SU-DHL-6 (cell line): ENCODE measurements around the gene NEGR1.

Experiments used
- H2AFZ ChIP-seq: fragments of 200-600 bp; sonication (generic); 2 replicates; pipeline ENCODE4 v1.6.1; 2014; ENCODE audit warnings: low read depth, mild to moderate bottlenecking, moderate library complexity, mixed read lengths, antibody characterized with exemption, low read length; ENCODE audit not compliant: severe bottlenecking
- H3F3A ChIP-seq: fragments of 200-600 bp; shearing (Covaris generic); 2 replicates; pipeline ENCODE4 v1.6.0; 2016; ENCODE audit warnings: antibody characterized with exemption, mild to moderate bottlenecking; ENCODE audit not compliant: insufficient read depth
- H3K27ac ChIP-seq: fragments of 200-600 bp; sonication (generic); 2 replicates; pipeline ENCODE4 v1.5.1; 2016; ENCODE audit warnings: low read depth, mild to moderate bottlenecking, low read length, moderate library complexity, mixed read lengths
- H3K27me3 ChIP-seq: fragments of 200-600 bp; sonication (generic), shearing (Covaris generic); 2 replicates; pipeline ENCODE4 v1.6.0; 2014; ENCODE audit warnings: mild to moderate bottlenecking, low read length
- H3K36me3 ChIP-seq: fragments of 200-600 bp; sonication (generic); 2 replicates; pipeline ENCODE4 v1.6.1; 2014; ENCODE audit warnings: mild to moderate bottlenecking, low read length, mixed read lengths
- H3K4me2 ChIP-seq: fragments of 300-600, 200-600 bp; shearing (Covaris generic), sonication (generic); 2 replicates; pipeline ENCODE4 v1.6.0; 2014; ENCODE audit warnings: low read length, low read depth, mild to moderate bottlenecking; ENCODE audit not compliant: poor library complexity, severe bottlenecking
- H3K4me3 ChIP-seq: fragments of 200-600 bp; sonication (generic); 2 replicates; pipeline ENCODE4 v1.5.1; 2014; ENCODE audit warnings: antibody characterized with exemption, low read length, mild to moderate bottlenecking, mixed read lengths; ENCODE audit not compliant: insufficient read depth, poor library complexity, severe bottlenecking
- H3K79me2 ChIP-seq: fragments of 200-600 bp; sonication (generic); 2 replicates; pipeline ENCODE4 v1.6.1; 2014; ENCODE audit warnings: mild to moderate bottlenecking, low read length, moderate library complexity; ENCODE audit not compliant: insufficient read depth
- H3K9ac ChIP-seq: fragments of 200-600 bp; sonication (generic); 2 replicates; pipeline ENCODE4 v1.7.0; 2014; ENCODE audit warnings: mild to moderate bottlenecking, low read length
- H3K9me2 ChIP-seq: fragments of 200-600 bp; sonication (generic); replicated peaks from 2 replicates; pipeline ENCODE4 v1.6.1; 2014; ENCODE audit warnings: low read length; ENCODE audit not compliant: insufficient read depth
- H3K9me3 ChIP-seq: fragments of 200-600 bp; sonication (generic); 2 replicates; pipeline ENCODE4 v1.6.1; 2014; ENCODE audit warnings: low read length, mixed read lengths; ENCODE audit not compliant: insufficient read depth
- H4K20me1 ChIP-seq: fragments of 200-600 bp; sonication (generic); 2 replicates; pipeline ENCODE4 v1.6.1; 2014; ENCODE audit warnings: low read depth, mild to moderate bottlenecking, antibody characterized with exemption, low read length, moderate library complexity, mixed read lengths
- CTCF ChIP-seq: fragments of 200-600 bp; sonication (generic); IDR thresholded peaks from one replicate; pipeline ENCODE4 v1.5.1; 2017; ENCODE audit warnings: antibody characterized with exemption, mild to moderate bottlenecking, low read length, moderate library complexity; ENCODE audit not compliant: insufficient read depth, poor library complexity, severe bottlenecking
- EZH2phosphoT487 ChIP-seq: fragments of 200-600 bp; sonication (generic), shearing (Covaris generic); conservative IDR thresholded peaks from 2 replicates; pipeline ENCODE4 v1.6.1; 2018; ENCODE audit warnings: mild to moderate bottlenecking, antibody characterized with exemption, low read length, moderate library complexity, mixed read lengths

The NEGR1 gene

GRCh38 chr1:71986160-71986559 is 296.2 kb downstream of the NEGR1 start:
- no peak overlapping the region for H3K9ac ChIP-seq
- H3F3A ChIP-seq = no peaks in the 10 kb centered on the region
- no peaks in the 10 kb centered on the region for H3K9me2 ChIP-seq
- H3K9me3 ChIP-seq = 0 out of 2 replicates have a peak, but pooled peaks cover 4% of the 10 kb centered on the region
- no peaks in the 10 kb centered on the region for H4K20me1 ChIP-seq
- H3K36me3 ChIP-seq = no peaks in the 10 kb centered on the region
- no peak overlapping the region for H3K27ac ChIP-seq
- H3K4me3 ChIP-seq = no peak overlapping the region
- H3K4me2 ChIP-seq = no peak overlapping the region
- H2AFZ ChIP-seq = no peak overlapping the region
- no peaks in the 10 kb centered on the region for H3K79me2 ChIP-seq
- H3K27me3 ChIP-seq = no peaks in the 10 kb centered on the region
- no peak for TF ChIP-seq EZH2phosphoT487
- no peak for TF ChIP-seq CTCF

GRCh38 chr1:71980556-71980955 is 301.8 kb downstream of the NEGR1 start:
- H3K9me3 ChIP-seq = no peaks in the 10 kb centered on the region
- H3K4me2 ChIP-seq = no peak overlapping the region
- H3K36me3 ChIP-seq = no peaks in the 10 kb centered on the region
- no peak overlapping the region for H3K27ac ChIP-seq
- TF ChIP-seq EZH2phosphoT487 = no peak
- TF ChIP-seq CTCF = no peak
- H3F3A ChIP-seq = no peaks in the 10 kb centered on the region
- no peak overlapping the region for H3K9ac ChIP-seq
- no peaks in the 10 kb centered on the region for H3K9me2 ChIP-seq
- H3K79me2 ChIP-seq = no peaks in the 10 kb centered on the region
- H3K27me3 ChIP-seq = no peaks in the 10 kb centered on the region
- H3K4me3 ChIP-seq = no peak overlapping the region
- no peak overlapping the region for H2AFZ ChIP-seq
- no peaks in the 10 kb centered on the region for H4K20me1 ChIP-seq

GRCh38 chr1:71979882-71980281 is 302.5 kb downstream of the NEGR1 start:
- Histone ChIP-seq H3K4me2 (no peak overlapping the region), H3K9me2 (no peaks in the 10 kb centered on the region), H3F3A (no peaks in the 10 kb centered on the region), H3K9me3 (no peaks in the 10 kb centered on the region), H3K79me2 (no peaks in the 10 kb centered on the region), H3K9ac (no peak overlapping the region), H3K36me3 (no peaks in the 10 kb centered on the region), H4K20me1 (no peaks in the 10 kb centered on the region), H3K27me3 (no peaks in the 10 kb centered on the region), H2AFZ (no peak overlapping the region), H3K4me3 (no peak overlapping the region), H3K27ac (no peak overlapping the region)
- TF ChIP-seq EZH2phosphoT487 = no peak
- TF ChIP-seq CTCF = no peak
